ENCODE results near the gene SNTG2.
"Not testable (repeated sequence)": the region's sequence is repeated elsewhere in the genome, so short reads cannot be mapped to it uniquely, and the experiment has no call there.

SNTG2 gene

GRCh38 chr2:1183300-1183699 lies 232.7 kb downstream of the SNTG2 start:
- DNase-seq (ENCODE audit: low read depth, low spot score) = no peak

GRCh38 chr2:1186421-1186820 lies 235.8 kb downstream of the SNTG2 start:
- no peak for DNase-seq (ENCODE audit: low read depth, low spot score)

GRCh38 chr2:1187189-1187588 lies 236.5 kb downstream of the SNTG2 start:
- no peak for DNase-seq (ENCODE audit: low read depth, low spot score)

GRCh38 chr2:1192121-1192520 lies 241.5 kb downstream of the SNTG2 start:
- no peak for DNase-seq (ENCODE audit: low read depth, low spot score)

GRCh38 chr2:1193801-1194200 lies 243.2 kb downstream of the SNTG2 start:
- no peak for DNase-seq (ENCODE audit: low read depth, low spot score)

GRCh38 chr2:1203772-1204171 lies 253.1 kb downstream of the SNTG2 start:
- DNase-seq (ENCODE audit: low read depth, low spot score) = no peak

GRCh38 chr2:1205853-1206252 lies 255.2 kb downstream of the SNTG2 start:
- no peak for DNase-seq (ENCODE audit: low read depth, low spot score)

GRCh38 chr2:1207962-1208510 lies 257.4 kb downstream of the SNTG2 start:
- DNase-seq (ENCODE audit: low read depth, low spot score) = no peak

- no peak for DNase-seq (ENCODE audit: low read depth, low spot score)
Measured at GRCh38 chr2:1208522-1208921, 257.9 kb downstream of the SNTG2 start.

- DNase-seq (ENCODE audit: low read depth, low spot score) = no peak
Measured at GRCh38 chr2:1209246-1209645, 258.6 kb downstream of the SNTG2 start.

GRCh38 chr2:1209761-1210160 lies 259.1 kb downstream of the SNTG2 start:
- DNase-seq (ENCODE audit: low read depth, low spot score) = no peak

- no peak for DNase-seq (ENCODE audit: low read depth, low spot score)
Measured at GRCh38 chr2:1210352-1210751, 259.7 kb downstream of the SNTG2 start.

- DNase-seq (ENCODE audit: low read depth, low spot score) = no peak
Measured at GRCh38 chr2:1219901-1220573, 269.4 kb downstream of the SNTG2 start.

- no peak for DNase-seq (ENCODE audit: low read depth, low spot score)
Measured at GRCh38 chr2:1222056-1222455, 271.4 kb downstream of the SNTG2 start.

GRCh38 chr2:1223791-1224190 lies 273.1 kb downstream of the SNTG2 start:
- DNase-seq (ENCODE audit: low read depth, low spot score) = no peak

- DNase-seq (ENCODE audit: low read depth, low spot score) = no peak
Measured at GRCh38 chr2:1224901-1225300, 274.3 kb downstream of the SNTG2 start.

GRCh38 chr2:1226766-1227165 lies 276.1 kb downstream of the SNTG2 start:
- no peak for DNase-seq (ENCODE audit: low read depth, low spot score)

GRCh38 chr2:1227274-1227900 lies 276.7 kb downstream of the SNTG2 start:
- DNase-seq (ENCODE audit: low read depth, low spot score) = no peak

- not testable (repeated sequence) for DNase-seq (ENCODE audit: low read depth, low spot score)
Measured at GRCh38 chr2:1229596-1229995, 278.9 kb downstream of the SNTG2 start.

- no peak for DNase-seq (ENCODE audit: low read depth, low spot score)
Measured at GRCh38 chr2:1230155-1230893, 279.7 kb downstream of the SNTG2 start.

- DNase-seq (ENCODE audit: low read depth, low spot score) = no peak
Measured at GRCh38 chr2:1231466-1232063, 280.9 kb downstream of the SNTG2 start.

- no peak for DNase-seq (ENCODE audit: low read depth, low spot score)
Measured at GRCh38 chr2:1233281-1233680, 282.6 kb downstream of the SNTG2 start.

Data from activated naive CD8-positive, alpha-beta T cell treated with anti-CD3 and anti-CD28 coated beads, Interleukin-2, amount 50 U/mL, for 16 hours (primary cell).